ENCODE measurements around the gene PDE10A. TPM values are rescaled to one million over a fixed set of nuclear protein-coding genes. Genes with fewer than 3 reads are reported as not detected.

Gene PDE10A
- total and polyA plus RNA-seq, 2 of the 4 experiments (the other 2 are of a cell fraction): 3.4 to 12.4 TPM

DNA sequence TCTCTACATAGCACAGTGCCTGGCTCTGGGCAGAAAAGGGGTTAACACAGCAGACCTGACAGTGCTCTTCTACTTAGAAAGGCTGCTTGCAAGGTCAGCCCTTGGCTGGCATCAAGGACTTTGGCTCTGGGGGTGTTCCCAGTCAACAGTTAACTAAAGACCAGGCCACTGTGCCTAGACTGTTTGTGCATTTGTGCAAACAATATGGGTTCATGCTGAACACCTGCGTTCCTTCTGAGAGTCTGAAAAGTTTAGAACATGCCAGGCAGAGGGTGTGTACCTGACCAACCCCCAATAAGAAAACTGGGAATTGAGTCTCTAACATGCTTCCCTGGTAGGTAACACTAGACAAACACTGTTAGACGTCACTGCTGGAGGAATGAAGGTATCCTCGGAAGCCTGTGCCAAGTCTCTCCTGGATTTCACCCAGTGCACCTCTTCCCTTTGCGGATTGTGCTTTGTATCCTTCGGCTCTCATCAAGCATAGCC, 110.7 kb downstream of the PDE10A start:
- H3K18ac ChIP-seq (ENCODE audit: low read depth, low read length): no peak overlapping the region
- no peak overlapping the region for H3K4me2 ChIP-seq (ENCODE audit: low read depth, low read length)
- peaks cover 11 to 24% of the 10 kb centered on the region in 2 experiments for H3K79me1 ChIP-seq (ENCODE audit: low read depth in 1 of 2, low read length in 2 of 2)
- BruUV-seq (replicated peaks): no TSS peak
- dilution Hi-C loops (cut with HindIII; ENCODE audit: low sequenced_read_pairs, unreplicated experiment) (no loop called here), intact Hi-C loops (cut with micrococcal nuclease) (no loop called here), in situ Hi-C loops (cut with MboI; ENCODE audit: low sequenced_read_pairs) (no loop called here)
- H2BK20ac ChIP-seq (ENCODE audit: low read depth, low read length): no peak overlapping the region
- no peak overlapping the region for H3K14ac ChIP-seq (replicated peaks; ENCODE audit: low read depth, low read length)
- TF ChIP-seq POLR2A (IDR thresholded peaks at IDR 0.05; ENCODE audit: low read depth, low read length) (no peak), BHLHE40 (IDR thresholded peaks at IDR 0.05; ENCODE audit: low read depth, low read length) (no peak), RCOR1 (IDR thresholded peaks at IDR 0.05; ENCODE audit: insufficient replicate concordance, low read length) (no peak), RFX5 (IDR thresholded peaks at IDR 0.05; ENCODE audit: low read depth, low read length) (no peak), NFE2L2 (IDR thresholded peaks at IDR 0.05; ENCODE audit: low read depth, low read length) (no peak), MAZ (IDR thresholded peaks at IDR 0.05; ENCODE audit: borderline replicate concordance, low read depth, low read length) (no peak), SMC3 (IDR thresholded peaks at IDR 0.05; ENCODE audit: low read depth, low read length) (no peak), RAD21 (IDR thresholded peaks at IDR 0.05; ENCODE audit: low read length) (no peak), CHD1 (IDR thresholded peaks at IDR 0.05; ENCODE audit: low read depth, low read length) (no peak), MAFK (IDR thresholded peaks at IDR 0.05; ENCODE audit: low read depth, low read length) (no peak), CTCF (conservative IDR thresholded peaks at IDR 0.05; ENCODE audit: low read depth, low read length) (no peak), FOS (IDR thresholded peaks at IDR 0.05; ENCODE audit: low read depth, low read length) (no peak), CEBPB (IDR thresholded peaks at IDR 0.05; ENCODE audit: low read depth, low read length) (no peak)
- CTCF ChIA-PET: no interaction called here
- no peaks in the 10 kb centered on the region for H3K9me3 ChIP-seq (ENCODE audit: control insufficient read depth, insufficient read depth, low read length)
- H4K8ac ChIP-seq (ENCODE audit: low read depth in 2 of 2, low read length in 2 of 2): no peak overlapping the region
- H3K4ac ChIP-seq (ENCODE audit: low read depth, low read length): no peak overlapping the region
- no peaks in the 10 kb centered on the region for H4K20me1 ChIP-seq (ENCODE audit: insufficient read depth, low read length)
- H2BK5ac ChIP-seq (ENCODE audit: low read depth, low read length, poor library complexity, severe bottlenecking): no peak overlapping the region
- no peak overlapping the region for H2AFZ ChIP-seq (replicated peaks; ENCODE audit: low read length, poor library complexity)
- ATAC-seq (ENCODE audit: low read depth) (no peak), DNase-seq (no peak)
- no peak overlapping the region for H3K4me3 ChIP-seq (ENCODE audit: insufficient read depth, low read depth, low read length)
- no peak overlapping the region for H2AK9ac ChIP-seq (replicated peaks; ENCODE audit: low read depth, low read length, poor library complexity)
- H3K27ac ChIP-seq (ENCODE audit: insufficient read depth, low read length): no peak overlapping the region
- no peak overlapping the region for H3K23ac ChIP-seq (ENCODE audit: low read depth, low read length)
- no peaks in the 10 kb centered on the region for H3K9me1 ChIP-seq (ENCODE audit: insufficient read depth, low read length)
- no peak overlapping the region for H3K56ac ChIP-seq (ENCODE audit: extremely low read depth, insufficient read depth, low read length)
- WGBS, 2 experiments (ENCODE audit: extremely low coverage in 2 of 2, insufficient read length in 1 of 2): no CpG with 5 or more reads among the region's 5 CpGs
- no peak overlapping the region for H3K9ac ChIP-seq (ENCODE audit: low read depth, low read length)
- no peak overlapping the region for H4K5ac ChIP-seq (ENCODE audit: low read depth, low read length)
- no peak overlapping the region for H2AK5ac ChIP-seq (ENCODE audit: low read depth, low read length)
- no peaks in the 10 kb centered on the region for H3K4me1 ChIP-seq (ENCODE audit: control insufficient read depth, insufficient read depth, low read length)
- H4K91ac ChIP-seq (ENCODE audit: insufficient read depth, low read depth, low read length): no peak overlapping the region
- POLR2A ChIA-PET (ENCODE audit: unreplicated experiment): no interaction called here
- no peak overlapping the region for H2BK15ac ChIP-seq (ENCODE audit: low read depth, low read length)
- H3K27me3 ChIP-seq (ENCODE audit: control insufficient read depth, insufficient read depth, low read length): no peaks in the 10 kb centered on the region
- H2BK120ac ChIP-seq (ENCODE audit: low read depth, low read length): no peak overlapping the region
- no peaks in the 10 kb centered on the region for H3K36me3 ChIP-seq (ENCODE audit: control insufficient read depth, insufficient read depth, low read length)
